Fibroblast of lung (primary cell): ENCODE measurements around the gene JMJD1C.

Source experiments
- EZH2 ChIP-seq: IDR thresholded peaks from 2 replicates; pipeline ENCODE4 v1.5.1; 2012; ENCODE audit warnings: low read length, control low read depth, mild to moderate bottlenecking; ENCODE audit errors: missing control alignments
- TF ChIP-seq, protein P1 (sequence below), 2 donors: IDR thresholded peaks in 1 of 2; conservative IDR thresholded peaks in 1 of 2; 1 replicate in 1 of 2; 2 replicates in 1 of 2; pipeline ENCODE4 v1.5.1; 2011 to 2012; ENCODE audit warnings: low read length in 2 of 2, control low read depth in 1 of 2, inconsistent platforms in 1 of 2, low read depth in 1 of 2, mild to moderate bottlenecking in 1 of 2

DNA sequence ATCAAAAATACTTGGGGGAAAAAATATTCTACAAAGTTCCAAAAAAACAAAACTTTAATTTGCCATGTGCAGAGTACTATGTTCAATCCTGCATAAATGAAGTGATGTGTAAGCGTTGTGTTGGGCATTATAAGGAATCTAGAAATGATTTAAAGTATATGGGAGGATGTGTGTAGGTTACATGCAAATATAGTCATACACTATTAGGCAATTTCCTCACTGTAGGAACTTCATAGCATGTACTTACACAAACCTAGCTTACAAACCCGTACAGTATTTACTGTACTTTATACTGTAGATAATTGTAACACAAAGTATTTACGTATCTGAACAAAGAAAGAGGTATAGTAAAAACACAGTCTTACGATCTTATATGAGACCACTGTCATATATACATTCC, 260.4 kb downstream of the JMJD1C start:
- TF ChIP-seq, protein P1, sequence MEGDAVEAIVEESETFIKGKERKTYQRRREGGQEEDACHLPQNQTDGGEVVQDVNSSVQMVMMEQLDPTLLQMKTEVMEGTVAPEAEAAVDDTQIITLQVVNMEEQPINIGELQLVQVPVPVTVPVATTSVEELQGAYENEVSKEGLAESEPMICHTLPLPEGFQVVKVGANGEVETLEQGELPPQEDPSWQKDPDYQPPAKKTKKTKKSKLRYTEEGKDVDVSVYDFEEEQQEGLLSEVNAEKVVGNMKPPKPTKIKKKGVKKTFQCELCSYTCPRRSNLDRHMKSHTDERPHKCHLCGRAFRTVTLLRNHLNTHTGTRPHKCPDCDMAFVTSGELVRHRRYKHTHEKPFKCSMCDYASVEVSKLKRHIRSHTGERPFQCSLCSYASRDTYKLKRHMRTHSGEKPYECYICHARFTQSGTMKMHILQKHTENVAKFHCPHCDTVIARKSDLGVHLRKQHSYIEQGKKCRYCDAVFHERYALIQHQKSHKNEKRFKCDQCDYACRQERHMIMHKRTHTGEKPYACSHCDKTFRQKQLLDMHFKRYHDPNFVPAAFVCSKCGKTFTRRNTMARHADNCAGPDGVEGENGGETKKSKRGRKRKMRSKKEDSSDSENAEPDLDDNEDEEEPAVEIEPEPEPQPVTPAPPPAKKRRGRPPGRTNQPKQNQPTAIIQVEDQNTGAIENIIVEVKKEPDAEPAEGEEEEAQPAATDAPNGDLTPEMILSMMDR (conservative IDR thresholded peaks at IDR 0.05 in 1 of 2, IDR thresholded peaks at IDR 0.05 in 1 of 2; ENCODE audit: low read depth in 1 of 2, low read length in 2 of 2) = no peak
- TF ChIP-seq EZH2 = no peak
